Thymus (tissue), 11 donors: ENCODE results near the gene USP15. TPM values are rescaled to one million over a fixed set of nuclear protein-coding genes. Genes with fewer than 3 reads are reported as not detected.

Source experiments
- DNase-seq, 9 donors: peaks; one replicate each; pipeline ENCODE4 v3.0.0-alpha.2; 2013; ENCODE audit warnings: low spot score in 9 of 9, low read depth in 6 of 9, missing footprints in 1 of 9
- H3K27ac ChIP-seq, 2 donors: one replicate each; pipeline ENCODE4 v1.5.1; 2013; ENCODE audit warnings: control low read depth in 1 of 2, low read depth in 1 of 2, low read length in 1 of 2, mild to moderate bottlenecking in 1 of 2, moderate library complexity in 1 of 2
- H3K27me3 ChIP-seq, 2 donors: one replicate each; pipeline ENCODE4 v1.5.1; 2013; ENCODE audit warnings: low read length in 1 of 2; ENCODE audit not compliant: control insufficient read depth in 2 of 2, insufficient read depth in 1 of 2
- H3K36me3 ChIP-seq, 2 donors: one replicate each; pipeline ENCODE4 v1.5.1; 2013; ENCODE audit warnings: low read length in 1 of 2, mild to moderate bottlenecking in 1 of 2, moderate library complexity in 1 of 2; ENCODE audit not compliant: control insufficient read depth in 2 of 2, insufficient read depth in 2 of 2
- H3K4me1 ChIP-seq, 2 donors: one replicate each; pipeline ENCODE4 v1.5.1; 2013; ENCODE audit warnings: low read length in 2 of 2; ENCODE audit not compliant: control insufficient read depth in 2 of 2, insufficient read depth in 2 of 2
- H3K4me3 ChIP-seq, 2 donors: one replicate each; pipeline ENCODE4 v1.5.1; 2013; ENCODE audit warnings: low read length in 2 of 2, control low read depth in 1 of 2, mild to moderate bottlenecking in 1 of 2
- H3K9me3 ChIP-seq, 2 donors: one replicate each; pipeline ENCODE4 v1.5.1; 2013; ENCODE audit warnings: low read length in 1 of 2, mild to moderate bottlenecking in 1 of 2; ENCODE audit not compliant: control insufficient read depth in 2 of 2, insufficient read depth in 1 of 2
- WGBS: extraction: QIAGEN DNeasy Blood & Tissue Kit; methylation state at CpG from one replicate; pipeline ENCODE4 v1.1.7; 2013; 5-methylcytosine and 5-hydroxymethylcytosine counted together
- polyA plus RNA-seq: library from polyadenylated mRNA; stranded (reverse); fragments of 200-250 nt; gene quantifications from one replicate; pipeline ENCODE4 v1.2.3, GENCODE V29; 2013
- total RNA-seq: library from RNA; stranded (reverse); fragments of 120-200 nt; gene quantifications from one replicate; pipeline ENCODE4 v1.2.4, GENCODE V29; 2013
- donor health status: healthy.

USP15 gene
- total and polyA plus RNA-seq, 2 donors = 108 to 201 TPM

GRCh38 chr12:62301080-62301798, 41.0 kb downstream of the USP15 start:
- H3K9me3 ChIP-seq = peaks cover 0 to 2% of the 10 kb centered on the region in 2 donors
- H3K27me3 ChIP-seq = no peaks in the 10 kb centered on the region
- H3K27ac ChIP-seq = no peak overlapping the region
- WGBS = 78% methylated on average over 6 of the region's 6 CpGs
- no peaks in the 10 kb centered on the region for H3K4me1 ChIP-seq
- no peak for DNase-seq
- H3K36me3 ChIP-seq = peaks cover 20 to 48% of the 10 kb centered on the region in 2 donors
- no peak overlapping the region for H3K4me3 ChIP-seq

- H3K9me3 ChIP-seq = peaks cover 0 to 2% of the 10 kb centered on the region in 2 donors
- H3K4me3 ChIP-seq = no peak overlapping the region
- DNase-seq = no peak
- H3K27me3 ChIP-seq = no peaks in the 10 kb centered on the region
- 97% methylated on average over 1 of the region's 1 CpG for WGBS
- H3K4me1 ChIP-seq = no peaks in the 10 kb centered on the region
- H3K27ac ChIP-seq = no peak overlapping the region
- H3K36me3 ChIP-seq = peaks cover 18 to 48% of the 10 kb centered on the region in 2 donors
Observed at GRCh38 chr12:62301799-62302133, 41.6 kb downstream of the USP15 start.

GRCh38 chr12:62304560-62304959, 44.4 kb downstream of the USP15 start:
- DNase-seq = no peak
- H3K9me3 ChIP-seq = peaks cover 0 to 2% of the 10 kb centered on the region in 2 donors
- H3K27me3 ChIP-seq = no peaks in the 10 kb centered on the region
- no peak overlapping the region for H3K4me3 ChIP-seq
- 99% methylated on average over 3 of the region's 3 CpGs for WGBS
- H3K27ac ChIP-seq = no peak overlapping the region
- H3K4me1 ChIP-seq = no peaks in the 10 kb centered on the region
- H3K36me3 ChIP-seq = peaks cover 11 to 45% of the 10 kb centered on the region in 2 donors

GRCh38 chr12:62305778-62306177, 45.6 kb downstream of the USP15 start:
- 98% methylated on average over 8 of the region's 8 CpGs for WGBS
- no peak for DNase-seq

GRCh38 chr12:62306569-62307530, 46.6 kb downstream of the USP15 start:
- 98% methylated on average over 7 of the region's 7 CpGs for WGBS
- Histone ChIP-seq H3K27me3 (no peaks in the 10 kb centered on the region), H3K4me1 (no peaks in the 10 kb centered on the region), H3K9me3 (peaks cover 0 to 2% of the 10 kb centered on the region in 2 donors), H3K36me3 (peaks cover 11 to 45% of the 10 kb centered on the region in 2 donors), H3K27ac (no peak overlapping the region), H3K4me3 (no peak overlapping the region)
- DNase-seq = no peak

More at GRCh38 chr12:62305778-62306177, 45.6 kb downstream of the USP15 start:
- Histone ChIP-seq H3K4me1 (no peaks in the 10 kb centered on the region), H3K27ac (no peak overlapping the region), H3K27me3 (no peaks in the 10 kb centered on the region), H3K4me3 (no peak overlapping the region), H3K36me3 (peaks cover 11 to 45% of the 10 kb centered on the region in 2 donors), H3K9me3 (peaks cover 0 to 2% of the 10 kb centered on the region in 2 donors)

- no peak overlapping the region for H3K4me3 ChIP-seq
- H3K27ac ChIP-seq = no peak overlapping the region
- no peaks in the 10 kb centered on the region for H3K27me3 ChIP-seq
- DNase-seq = no peak
- over 99% methylated on average over 3 of the region's 3 CpGs for WGBS
- peaks cover 0 to 2% of the 10 kb centered on the region in 2 donors for H3K9me3 ChIP-seq
- H3K36me3 ChIP-seq = peaks cover 11 to 39% of the 10 kb centered on the region in 2 donors
- H3K4me1 ChIP-seq = no peaks in the 10 kb centered on the region
Observed at GRCh38 chr12:62308201-62308600, 48.0 kb downstream of the USP15 start.

- 74% methylated on average over 2 of the region's 2 CpGs for WGBS
- H3K36me3 ChIP-seq = peaks cover 4 to 14% of the 10 kb centered on the region in 2 donors
- H3K27ac ChIP-seq = no peak overlapping the region
- no peak overlapping the region for H3K4me3 ChIP-seq
- no peaks in the 10 kb centered on the region for H3K4me1 ChIP-seq
- no peaks in the 10 kb centered on the region for H3K9me3 ChIP-seq
- no peaks in the 10 kb centered on the region for H3K27me3 ChIP-seq
- DNase-seq = no peak
Observed at GRCh38 chr12:62313727-62314380, 53.6 kb downstream of the USP15 start.

- Histone ChIP-seq H3K36me3 (peaks cover 7 to 32% of the 10 kb centered on the region in 2 donors), H3K27me3 (no peaks in the 10 kb centered on the region), H3K27ac (no peak overlapping the region), H3K4me3 (no peak overlapping the region), H3K4me1 (no peaks in the 10 kb centered on the region), H3K9me3 (no peaks in the 10 kb centered on the region)
- no peak for DNase-seq
Observed at GRCh38 chr12:62317017-62317416, 56.8 kb downstream of the USP15 start.
